Mucosa of rectum (tissue), 2 donors: ENCODE measurements around the gene TMCC1.

Source experiments
- H3K27ac ChIP-seq, 2 donors: one replicate each; pipeline ENCODE4 v1.7.0; 2013; ENCODE audit warnings: inconsistent platforms in 2 of 2, low read depth in 2 of 2, low read length in 2 of 2
- H3K27me3 ChIP-seq, 2 donors: one replicate each; pipeline ENCODE4 v1.7.0; 2013; ENCODE audit warnings: low read length in 2 of 2; ENCODE audit not compliant: control insufficient read depth in 2 of 2, insufficient read depth in 2 of 2
- H3K36me3 ChIP-seq, 2 donors: one replicate each; pipeline ENCODE4 v1.7.0; 2013; ENCODE audit warnings: low read length in 2 of 2; ENCODE audit not compliant: control insufficient read depth in 2 of 2, insufficient read depth in 2 of 2
- H3K4me1 ChIP-seq, 2 donors: one replicate each; pipeline ENCODE4 v1.7.0; 2013; ENCODE audit warnings: low read length in 2 of 2, mild to moderate bottlenecking in 1 of 2; ENCODE audit not compliant: control insufficient read depth in 2 of 2, insufficient read depth in 2 of 2
- H3K4me3 ChIP-seq, 2 donors: one replicate each; pipeline ENCODE4 v1.7.0; 2013; ENCODE audit warnings: low read length in 2 of 2
- H3K9ac ChIP-seq, 2 donors: one replicate each; pipeline ENCODE4 v1.7.0; 2013; ENCODE audit warnings: low read length in 2 of 2, low read depth in 1 of 2, mild to moderate bottlenecking in 1 of 2
- H3K9me3 ChIP-seq, 2 donors: one replicate each; pipeline ENCODE4 v1.7.0; 2013; ENCODE audit warnings: low read length in 2 of 2; ENCODE audit not compliant: control insufficient read depth in 2 of 2
- donor health status: healthy.
- donor health status: Normal muscosa, but diverticular disease.

TMCC1 gene

GRCh38 chr3:129663045-129663446 lies 230.5 kb downstream of the TMCC1 start:
- H3K27ac ChIP-seq, result no peak overlapping the region
- H3K27me3 ChIP-seq, result no peaks in the 10 kb centered on the region
- H3K4me3 ChIP-seq, result no peak overlapping the region
- no peaks in the 10 kb centered on the region for H3K9me3 ChIP-seq
- no peak overlapping the region for H3K9ac ChIP-seq
- H3K36me3 ChIP-seq, result no peaks in the 10 kb centered on the region
- H3K4me1 ChIP-seq, result peaks cover 0 to 4% of the 10 kb centered on the region in 2 donors

DNA sequence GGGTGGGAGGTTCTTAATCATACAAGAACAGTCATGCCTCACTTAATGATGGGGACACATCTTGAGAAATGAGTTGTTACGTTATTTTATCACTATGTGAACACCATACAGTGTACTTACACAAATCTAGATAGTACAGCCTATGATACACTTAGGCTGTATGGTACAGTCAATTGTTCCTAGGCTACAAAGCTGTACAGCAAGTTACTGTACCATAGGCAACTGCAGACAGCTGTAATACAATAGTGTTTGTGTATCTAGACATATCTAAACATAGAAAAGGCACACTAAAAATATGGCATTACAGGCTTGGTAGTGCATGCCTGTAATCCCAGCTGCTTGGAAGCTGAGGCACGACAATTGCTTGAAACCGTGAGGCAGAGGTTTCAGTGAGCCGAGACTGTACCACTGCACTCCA lies 231.3 kb downstream of the TMCC1 start:
- Histone ChIP-seq H3K36me3 (no peaks in the 10 kb centered on the region), H3K27ac (no peak overlapping the region), H3K27me3 (no peaks in the 10 kb centered on the region), H3K4me1 (peaks cover 0 to 7% of the 10 kb centered on the region in 2 donors), H3K4me3 (no peak overlapping the region), H3K9ac (no peak overlapping the region), H3K9me3 (no peaks in the 10 kb centered on the region)

DNA sequence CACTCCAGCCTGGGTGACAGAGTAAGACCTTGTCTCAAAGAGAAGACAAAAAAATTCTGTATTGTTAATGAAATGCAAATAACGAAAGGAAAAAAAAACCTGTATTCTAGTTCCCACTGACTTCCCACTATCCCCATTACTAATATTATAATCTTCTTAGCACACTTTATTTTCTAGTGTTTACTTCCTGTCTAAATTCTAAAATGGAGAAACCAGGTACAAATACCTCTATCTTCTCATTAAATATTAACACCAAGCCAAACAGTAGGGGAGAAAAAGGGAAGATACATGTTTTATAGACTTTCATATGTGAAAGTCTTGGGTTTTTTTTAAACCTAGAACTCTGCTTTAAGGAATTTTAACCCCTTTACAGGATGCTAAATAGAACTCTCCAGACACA lies 231.7 kb downstream of the TMCC1 start:
- Histone ChIP-seq H3K4me1 (peaks cover 0 to 7% of the 10 kb centered on the region in 2 donors), H3K4me3 (no peak overlapping the region), H3K9ac (no peak overlapping the region), H3K9me3 (no peaks in the 10 kb centered on the region), H3K36me3 (no peaks in the 10 kb centered on the region), H3K27ac (no peak overlapping the region), H3K27me3 (no peaks in the 10 kb centered on the region)

DNA sequence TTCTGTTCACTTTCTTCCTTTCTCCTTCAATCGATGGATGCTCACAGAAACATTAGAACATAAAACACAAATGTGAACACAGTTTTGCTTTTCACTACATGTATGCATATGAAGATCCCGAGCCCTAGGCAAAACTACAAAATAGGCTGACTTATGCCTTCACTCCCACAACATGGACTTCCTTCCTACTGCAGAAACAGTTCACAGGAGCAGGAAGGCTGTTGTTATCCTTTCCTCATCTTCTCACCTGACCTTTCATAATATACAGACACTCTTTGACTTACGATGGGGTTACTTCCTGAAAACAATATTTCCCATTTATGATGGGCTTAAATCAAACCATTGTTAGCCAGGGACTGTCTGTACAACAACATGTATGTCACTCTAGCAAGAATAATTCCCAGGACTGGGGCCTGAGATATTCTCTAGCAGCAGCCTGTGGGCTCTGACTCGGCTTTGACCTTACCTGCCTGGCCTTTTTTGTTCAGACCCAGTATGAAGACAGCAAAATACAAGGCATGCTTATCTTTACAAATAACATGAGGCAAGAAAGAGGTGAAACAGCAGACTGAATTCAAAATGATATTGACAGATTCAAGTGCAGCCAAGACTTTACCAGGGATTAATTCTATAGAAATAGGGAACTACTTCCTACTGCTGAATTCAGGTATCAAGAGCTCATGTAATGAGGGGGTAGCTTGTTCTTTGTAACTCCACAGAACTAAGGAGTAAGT lies 235.2 kb downstream of the TMCC1 start:
- no peaks in the 10 kb centered on the region for H3K27me3 ChIP-seq
- no peak overlapping the region for H3K27ac ChIP-seq
- H3K4me1 ChIP-seq, result peaks cover 0 to 7% of the 10 kb centered on the region in 2 donors
- H3K36me3 ChIP-seq, result peaks cover 9 to 13% of the 10 kb centered on the region in 2 donors
- no peak overlapping the region for H3K4me3 ChIP-seq
- H3K9ac ChIP-seq, result no peak overlapping the region
- H3K9me3 ChIP-seq, result no peaks in the 10 kb centered on the region

- Histone ChIP-seq H3K36me3 (peaks cover 9 to 13% of the 10 kb centered on the region in 2 donors), H3K4me1 (peaks cover 0 to 7% of the 10 kb centered on the region in 2 donors), H3K27me3 (no peaks in the 10 kb centered on the region), H3K9ac (no peak overlapping the region), H3K4me3 (no peak overlapping the region), H3K9me3 (no peaks in the 10 kb centered on the region), H3K27ac (no peak overlapping the region)
Observed at GRCh38 chr3:129657261-129658046, 236.1 kb downstream of the TMCC1 start.

DNA sequence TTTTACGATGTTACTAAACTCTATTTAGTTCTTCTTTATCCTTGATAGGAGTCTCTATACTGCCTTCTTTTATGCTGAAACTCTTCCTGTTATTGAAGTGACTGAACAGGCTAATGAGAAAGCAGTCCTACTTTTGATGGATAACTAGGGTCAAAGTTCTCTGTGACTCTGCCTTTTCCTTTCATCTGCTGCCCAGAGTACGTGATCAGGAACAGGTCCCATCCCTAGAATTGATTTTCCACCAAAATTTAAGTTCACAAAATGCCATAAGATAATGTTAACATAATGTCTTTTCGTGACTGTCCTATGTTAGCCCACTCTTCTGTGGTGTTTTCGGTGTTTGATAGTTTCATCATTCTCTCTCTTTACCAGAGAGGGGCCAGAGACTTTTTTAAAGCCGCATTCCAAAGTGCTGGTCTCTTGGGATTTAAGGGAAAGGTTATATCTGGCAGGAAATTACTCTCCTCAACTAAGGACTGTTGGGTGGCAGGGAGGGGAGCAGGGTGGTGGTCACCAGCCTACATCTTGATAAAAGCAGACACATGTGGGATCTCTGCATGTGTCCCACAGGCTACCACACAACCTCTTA lies 236.8 kb downstream of the TMCC1 start:
- H3K9ac ChIP-seq, result no peak overlapping the region
- H3K27me3 ChIP-seq, result no peaks in the 10 kb centered on the region
- peaks cover under 1 to 7% of the 10 kb centered on the region in 2 donors for H3K4me1 ChIP-seq
- no peak overlapping the region for H3K27ac ChIP-seq
- H3K9me3 ChIP-seq, result no peaks in the 10 kb centered on the region
- H3K36me3 ChIP-seq, result peaks cover 9 to 13% of the 10 kb centered on the region in 2 donors
- no peak overlapping the region for H3K4me3 ChIP-seq

DNA sequence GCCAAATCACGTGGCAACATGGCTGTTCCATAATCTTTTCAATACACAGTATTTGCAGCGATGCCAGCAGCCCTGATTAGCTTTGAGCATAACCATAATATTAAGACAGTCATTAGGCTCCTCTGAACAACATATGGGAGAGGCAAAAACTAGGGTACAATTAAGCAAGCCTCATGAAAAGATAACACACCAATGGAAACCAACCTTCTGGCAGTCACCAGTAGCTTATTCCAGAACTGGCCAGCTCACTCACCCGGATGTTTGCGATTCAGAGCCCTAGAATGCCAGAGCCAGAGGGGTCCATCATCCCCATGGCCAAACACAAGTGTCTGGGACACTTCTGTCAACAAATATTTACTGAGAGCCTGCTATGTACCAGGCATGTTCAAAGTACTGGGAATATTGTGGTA lies 238.2 kb downstream of the TMCC1 start:
- H3K9ac ChIP-seq, result no peak overlapping the region
- peaks cover 9 to 13% of the 10 kb centered on the region in 2 donors for H3K36me3 ChIP-seq
- H3K27me3 ChIP-seq, result no peaks in the 10 kb centered on the region
- H3K27ac ChIP-seq, result no peak overlapping the region
- no peaks in the 10 kb centered on the region for H3K9me3 ChIP-seq
- H3K4me3 ChIP-seq, result no peak overlapping the region
- peaks cover 2 to 7% of the 10 kb centered on the region in 2 donors for H3K4me1 ChIP-seq

DNA sequence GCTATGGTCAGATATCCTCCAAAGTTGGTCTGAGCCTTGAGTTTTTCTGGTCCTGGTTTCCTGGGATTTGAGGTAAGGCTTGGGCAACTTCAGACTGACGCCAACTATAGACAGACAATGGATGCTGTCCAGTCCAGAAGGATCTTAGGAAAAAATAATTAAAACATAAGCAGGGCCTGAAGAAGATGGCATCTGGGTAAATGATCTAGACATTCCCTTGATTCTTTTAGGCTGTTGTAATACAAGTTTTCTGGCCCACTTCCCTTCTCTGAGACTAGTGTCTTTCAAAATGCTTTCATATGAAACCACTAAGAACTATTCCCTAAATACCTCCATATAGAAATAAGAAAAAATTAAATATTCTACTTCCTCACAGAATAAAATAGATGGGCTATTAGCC lies 239.4 kb downstream of the TMCC1 start:
- no peaks in the 10 kb centered on the region for H3K27me3 ChIP-seq
- H3K4me3 ChIP-seq, result no peak overlapping the region
- H3K9ac ChIP-seq, result no peak overlapping the region
- no peaks in the 10 kb centered on the region for H3K9me3 ChIP-seq
- peaks cover 2 to 9% of the 10 kb centered on the region in 2 donors for H3K4me1 ChIP-seq
- H3K27ac ChIP-seq, result no peak overlapping the region
- H3K36me3 ChIP-seq, result peaks cover 9 to 13% of the 10 kb centered on the region in 2 donors

- H3K9ac ChIP-seq, result no peak overlapping the region
- peaks cover 9 to 13% of the 10 kb centered on the region in 2 donors for H3K36me3 ChIP-seq
- peaks cover 2 to 5% of the 10 kb centered on the region in 2 donors for H3K4me1 ChIP-seq
- no peak overlapping the region for H3K27ac ChIP-seq
- no peak overlapping the region for H3K4me3 ChIP-seq
- H3K27me3 ChIP-seq, result no peaks in the 10 kb centered on the region
- no peaks in the 10 kb centered on the region for H3K9me3 ChIP-seq
Observed at GRCh38 chr3:129653019-129653418, 240.5 kb downstream of the TMCC1 start.
